H1 (cell line): Measurements from ENCODE around the gene SDF2L1. TPM values are rescaled to one million over a fixed set of nuclear protein-coding genes. Genes with fewer than 3 reads are reported as not detected.

ENCODE experiments used
- HDAC2 ChIP-seq, 2 experiments: fragments of 300-600 bp in 1 of 2; sonication (generic) in 1 of 2; IDR thresholded peaks; 2 replicates each; pipeline ENCODE4 v1.6.1; 2011 to 2012; ENCODE audit warnings: low read depth in 2 of 2, low read length in 2 of 2, mild to moderate bottlenecking in 2 of 2, moderate library complexity in 2 of 2, borderline replicate concordance in 1 of 2, inconsistent platforms in 1 of 2
- KDM5A ChIP-seq: fragments of 200-600 bp; IDR thresholded peaks from 2 replicates; pipeline ENCODE4 v1.7.1; 2012; ENCODE audit warnings: mild to moderate bottlenecking, low read length, inconsistent platforms, mixed read lengths
- PHF8 ChIP-seq: fragments of 200-600 bp; sonication (generic); conservative IDR thresholded peaks from 2 replicates; pipeline ENCODE4 v1.7.1; 2012; ENCODE audit warnings: low read depth, mild to moderate bottlenecking, inconsistent platforms, low read length, moderate library complexity
- POLR2A ChIP-seq, 2 experiments: IDR thresholded peaks; 1 replicate in 1 of 2; 2 replicates in 1 of 2; pipeline ENCODE4 v1.6.1; 2011; ENCODE audit warnings: low read depth in 2 of 2, low read length in 2 of 2, mild to moderate bottlenecking in 2 of 2; ENCODE audit errors: control extremely low read depth in 1 of 2
- SIN3A ChIP-seq, 2 experiments: IDR thresholded peaks in 1 of 2; conservative IDR thresholded peaks in 1 of 2; 2 replicates each; pipeline ENCODE4 v1.6.1; 2011 to 2012; ENCODE audit warnings: low read length in 2 of 2, improper control_type of control experiment in 1 of 2, low read depth in 1 of 2, mild to moderate bottlenecking in 1 of 2
- SUZ12 ChIP-seq: fragments of 200-600 bp; sonication (generic); IDR thresholded peaks from 2 replicates; pipeline ENCODE4 v1.6.1; 2012; ENCODE audit warnings: mild to moderate bottlenecking, inconsistent platforms, low read length, moderate library complexity, mixed read lengths
- TAF1 ChIP-seq: IDR thresholded peaks from 2 replicates; pipeline ENCODE4 v1.6.1; 2011; ENCODE audit warnings: mild to moderate bottlenecking, low read depth, low read length
- YY1 ChIP-seq: IDR thresholded peaks from 2 replicates; pipeline ENCODE4 v1.6.1; 2011; ENCODE audit warnings: low read depth, mild to moderate bottlenecking, low read length
- polyA plus RNA-seq, 7 experiments: library from polyadenylated mRNA; depleted of rRNA in 3 of 7; stranded (reverse) in 5 of 7; unstranded in 2 of 7; fragments of >200 nt in 5 of 7; fragments of 200-250 nt in 2 of 7; gene quantifications; 1 replicate in 5 of 7; 2 replicates in 1 of 7; 4 replicates in 1 of 7; pipeline versions ENCODE4 v1.2.1 to v1.2.3, GENCODE V29; 2011 to 2013; ENCODE audit warnings: missing spikeins in 2 of 7, mixed read lengths in 2 of 7
- total RNA-seq: library from RNA; stranded (reverse); fragmentation: NEBNext Ultra II Directional; extraction: Animal tissue kit (Norgen Biotek cat#: 25700); gene quantifications from 2 replicates; pipeline ENCODE4 v1.2.1, GENCODE V29; 2021
- TF ChIP-seq, protein P1 (sequence below): IDR thresholded peaks from 2 replicates; pipeline ENCODE4 v1.6.1; 2012; ENCODE audit warnings: inconsistent platforms

SDF2L1 gene
- total and polyA plus RNA-seq, 2 of the 8 experiments (the other 6 are each of a cell fraction or from before 2014, with no cell fraction given): 51.1 to 59.6 TPM

DNA sequence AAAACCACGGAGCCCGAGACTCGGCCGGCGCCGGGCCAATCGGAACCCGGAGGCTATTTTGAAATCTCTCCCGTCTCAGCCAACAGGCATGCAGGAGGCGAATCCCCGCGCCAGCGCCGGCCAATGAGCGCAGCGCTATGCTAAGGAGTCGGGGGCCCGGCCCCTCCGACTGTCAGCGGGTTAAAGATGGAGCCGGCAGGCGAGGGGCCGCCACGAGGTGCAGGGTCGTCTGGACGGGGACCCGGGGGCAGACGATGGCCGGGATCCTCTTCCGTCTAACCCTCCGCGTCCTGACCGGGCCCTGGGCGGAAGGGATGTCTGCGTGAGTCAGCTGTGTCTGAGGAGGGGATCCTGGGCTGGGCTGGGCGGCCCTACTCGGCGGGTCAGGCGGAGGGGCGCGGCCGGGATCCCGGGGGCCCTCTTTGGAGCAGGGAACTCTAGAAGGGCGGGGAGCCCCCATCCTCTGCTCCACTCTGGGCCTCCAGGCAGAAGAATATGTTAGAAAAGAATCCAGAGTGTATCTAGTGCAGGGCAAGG is 10.0 kb downstream of the SDF2L1 start (continued):
- TF ChIP-seq, protein P1, sequence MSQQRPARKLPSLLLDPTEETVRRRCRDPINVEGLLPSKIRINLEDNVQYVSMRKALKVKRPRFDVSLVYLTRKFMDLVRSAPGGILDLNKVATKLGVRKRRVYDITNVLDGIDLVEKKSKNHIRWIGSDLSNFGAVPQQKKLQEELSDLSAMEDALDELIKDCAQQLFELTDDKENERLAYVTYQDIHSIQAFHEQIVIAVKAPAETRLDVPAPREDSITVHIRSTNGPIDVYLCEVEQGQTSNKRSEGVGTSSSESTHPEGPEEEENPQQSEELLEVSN: peak; percentile 74
- TF ChIP-seq YY1 (peak; percentile 83), HDAC2 (IDR thresholded peaks at IDR 0.05; ENCODE audit: borderline replicate concordance in 1 of 2, low read depth in 2 of 2, low read length in 2 of 2) (0 out of 4 replicates have a peak, but pooled peaks of 1 of the 2 experiments have one; percentile 13), SIN3A (conservative IDR thresholded peaks at IDR 0.05 in 1 of 2, IDR thresholded peaks at IDR 0.05 in 1 of 2; ENCODE audit: low read depth in 1 of 2, low read length in 2 of 2) (peak; percentile 83 to 88; a peak in 2 of 4 replicates), KDM5A (0 out of 2 replicates have a peak, but pooled peaks have one; percentile 34), SUZ12 (no peak), POLR2A (IDR thresholded peaks at IDR 0.05; ENCODE audit: control extremely low read depth in 1 of 2, low read depth in 2 of 2, low read length in 2 of 2) (peak in 1 of 2 experiments; percentile 72; a peak in 2 of 3 replicates), PHF8 (peak; percentile 52), TAF1 (peak; percentile 72)
- TF ChIP-seq, all 59 proteins: peak for 16
